Activated CD8-positive, alpha-beta memory T cell treated with anti-CD3 and anti-CD28 coated beads, Interleukin-2, amount 50 U/mL, for 1 hour (primary cell): ENCODE measurements around the gene CORO2B.
"Not testable (repeated sequence)": the region's sequence is repeated elsewhere in the genome, so short reads cannot be mapped to it uniquely, and the experiment has no call there.

Source experiments
- DNase-seq: peaks from one replicate; pipeline ENCODE4 v3.0.0-alpha.2; 2020; ENCODE audit errors: extremely low read depth

CORO2B gene

DNA sequence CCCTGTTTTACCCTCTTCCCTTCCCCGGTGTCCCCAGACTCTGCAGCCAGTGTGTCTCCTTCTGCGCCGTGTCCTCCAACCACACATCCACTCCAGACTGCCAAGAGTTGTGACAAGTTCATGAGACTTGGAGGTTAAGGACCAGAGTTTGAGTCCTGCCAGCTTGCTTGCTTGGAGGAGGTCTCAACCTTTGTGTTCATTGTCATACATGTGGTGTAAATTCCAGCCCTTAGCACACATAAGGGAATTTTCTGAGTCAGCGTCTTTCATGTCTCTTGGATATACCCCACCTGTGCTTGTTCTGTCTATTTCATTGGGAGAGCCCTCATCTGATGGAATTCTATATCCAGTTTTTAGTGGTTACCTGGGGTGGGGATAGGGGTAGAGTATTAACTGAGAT is 13.3 kb downstream of the CORO2B start:
- no peak for DNase-seq

DNA sequence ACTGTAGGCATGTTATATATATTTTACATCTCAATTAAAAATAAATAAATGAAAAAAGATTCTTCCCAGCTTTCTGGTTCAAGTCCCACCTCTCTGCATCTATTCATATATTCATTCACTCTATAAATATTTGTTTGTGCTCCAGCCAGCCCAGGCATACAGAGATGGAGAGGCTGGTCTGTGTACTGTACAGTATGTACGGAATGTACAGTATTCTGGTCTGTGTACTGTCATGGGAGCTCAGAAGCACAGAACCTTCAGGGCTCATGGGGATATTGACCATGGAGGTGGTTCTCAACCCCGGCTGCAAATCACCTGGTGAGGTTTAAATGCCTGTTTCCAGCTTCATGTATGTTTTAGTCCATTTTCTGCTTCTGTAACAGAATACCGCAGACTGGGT is 13.8 kb downstream of the CORO2B start:
- no peak for DNase-seq

DNA sequence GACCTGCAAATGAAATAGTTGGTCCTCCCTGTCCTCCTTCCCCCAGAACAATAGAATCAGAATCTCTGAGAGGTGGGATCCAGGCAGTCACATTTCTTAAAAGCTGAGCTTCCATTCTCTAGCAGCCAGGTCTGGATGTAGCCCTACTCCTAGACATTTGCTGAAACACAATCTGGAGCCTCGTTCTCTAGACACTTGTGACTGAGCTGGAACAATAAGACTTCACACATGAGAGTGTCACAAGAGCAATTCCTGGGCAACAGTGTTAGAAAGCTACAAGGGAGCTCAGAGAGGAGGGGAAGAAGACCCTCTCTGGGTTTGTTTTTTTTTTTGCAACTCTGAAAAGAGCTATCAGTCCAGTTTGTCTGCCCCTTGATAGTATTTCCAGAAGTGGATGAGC is 14.5 kb downstream of the CORO2B start:
- DNase-seq: no peak

DNA sequence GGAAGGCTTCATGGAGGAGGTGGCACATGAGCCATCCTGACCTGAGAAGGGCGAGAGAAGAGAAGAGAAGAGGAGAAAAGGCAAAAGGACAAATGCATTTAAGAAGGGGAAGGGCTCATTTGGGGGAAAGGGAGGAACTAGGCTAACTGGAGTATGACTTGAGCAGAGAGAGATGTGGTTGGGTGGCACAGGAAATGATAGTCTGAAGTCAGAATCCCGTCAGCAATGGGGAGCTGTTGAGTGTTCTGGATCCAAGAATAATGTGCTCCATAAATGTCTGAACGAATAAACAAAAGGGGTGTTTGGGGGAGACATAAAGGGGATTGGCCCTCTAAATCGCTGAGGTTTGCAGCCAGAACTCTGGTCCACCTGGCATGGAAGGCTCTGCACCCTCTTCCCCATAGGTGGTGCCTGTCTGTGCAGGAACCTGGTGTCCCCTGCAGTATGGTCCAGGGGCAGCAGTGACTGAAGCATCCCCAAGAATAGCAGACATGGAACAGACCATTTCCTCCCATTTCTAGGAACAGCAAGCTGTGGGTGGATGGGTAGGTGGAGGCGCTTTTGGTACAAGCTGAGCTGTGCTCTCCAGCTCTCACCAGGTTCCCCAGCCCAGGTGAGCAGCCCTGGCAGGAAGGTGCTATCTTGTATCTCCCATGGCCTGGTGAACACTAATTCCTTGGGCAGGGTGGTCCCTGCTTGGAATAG is 15.2 kb downstream of the CORO2B start:
- no peak for DNase-seq

DNA sequence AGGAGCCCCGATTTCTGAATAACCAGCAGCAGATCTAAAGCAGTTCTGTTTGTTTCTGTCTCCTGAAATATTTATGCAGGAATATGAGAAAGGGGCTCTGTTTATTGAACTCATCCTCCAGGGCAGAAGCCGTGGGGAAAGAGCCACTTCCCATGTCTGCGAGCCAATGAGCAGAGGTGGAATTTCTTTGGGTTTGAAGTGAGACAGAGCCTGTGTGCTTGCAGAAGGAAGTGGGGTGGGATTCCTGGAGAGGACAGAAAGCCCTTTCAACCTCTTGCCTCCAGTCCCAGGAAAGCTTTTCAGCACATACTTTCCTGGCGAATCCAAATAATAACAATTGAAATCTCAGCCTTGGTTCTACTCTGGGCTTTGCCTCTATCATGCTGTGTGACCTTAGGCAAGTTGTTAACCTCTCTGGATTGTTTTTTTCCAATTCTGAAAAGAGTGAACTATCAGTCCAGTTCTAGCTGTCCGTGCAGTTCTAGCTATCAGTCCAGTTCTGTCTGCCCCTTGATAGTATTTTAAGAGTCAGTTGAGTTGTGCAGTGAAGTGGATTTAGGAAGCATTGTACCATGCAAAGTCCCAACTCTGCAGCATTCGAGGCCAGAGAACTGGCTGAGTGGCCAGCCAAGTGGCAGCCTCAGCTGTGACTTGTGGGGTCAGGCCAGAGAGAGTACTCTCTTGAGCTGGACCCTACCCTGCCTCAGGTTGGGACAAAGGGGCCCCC is 15.9 kb downstream of the CORO2B start:
- no peak for DNase-seq

DNA sequence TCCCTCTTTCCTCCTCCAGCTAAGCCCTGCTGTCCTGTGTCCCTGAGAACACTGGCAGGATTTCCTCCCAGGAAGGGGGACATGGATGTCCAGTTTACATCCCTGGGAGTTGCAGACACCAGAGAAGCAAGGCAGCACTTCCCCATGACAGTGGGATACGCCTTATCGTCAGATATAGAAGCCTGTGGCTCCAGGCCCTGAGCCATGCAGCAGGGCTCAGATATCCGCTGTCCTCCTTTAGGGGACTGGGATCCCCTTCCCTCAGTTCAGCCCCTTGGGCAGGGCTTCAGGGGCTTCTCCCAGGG is 16.4 kb downstream of the CORO2B start:
- DNase-seq: no peak

DNA sequence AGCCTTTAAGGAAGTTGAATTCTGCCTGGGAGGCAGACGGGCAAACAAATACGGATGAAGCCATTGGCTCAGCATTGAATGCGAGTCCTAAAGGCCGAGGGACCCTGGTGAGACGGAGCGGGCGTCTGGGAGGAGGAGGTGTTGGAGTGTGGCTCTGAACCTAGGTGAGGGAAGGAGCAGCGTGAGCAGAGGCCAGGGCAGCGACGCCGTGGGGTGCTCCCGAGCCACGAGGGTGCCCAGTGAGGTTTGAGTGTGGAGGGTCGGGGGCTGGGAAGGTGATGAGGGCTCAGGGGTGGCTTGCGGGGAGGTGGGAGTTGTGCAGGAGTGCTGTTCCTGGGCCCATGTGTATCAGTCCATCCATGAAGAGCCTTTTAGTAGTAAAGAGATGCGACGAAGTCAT is 17.0 kb downstream of the CORO2B start:
- no peak for DNase-seq

DNA sequence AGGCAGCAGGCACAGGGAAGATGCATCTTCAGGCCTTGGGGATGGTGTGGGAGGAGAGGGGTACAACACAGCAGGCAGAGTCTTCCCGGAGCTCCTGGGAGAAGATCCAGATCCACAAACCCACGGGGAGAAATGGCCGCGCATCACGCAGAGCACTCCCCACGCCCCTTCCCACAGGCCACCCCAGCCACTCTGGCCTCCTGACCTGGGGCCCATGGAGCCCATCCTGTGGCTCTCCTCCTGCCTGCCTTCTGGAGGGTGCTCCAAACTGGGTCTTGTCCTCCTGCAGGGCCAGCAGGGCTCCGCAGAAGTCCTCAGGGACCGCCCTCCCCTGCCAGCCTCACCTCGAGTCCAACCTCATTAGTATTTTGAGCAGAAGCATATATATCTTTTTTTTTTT is 17.9 kb downstream of the CORO2B start:
- no peak for DNase-seq

DNA sequence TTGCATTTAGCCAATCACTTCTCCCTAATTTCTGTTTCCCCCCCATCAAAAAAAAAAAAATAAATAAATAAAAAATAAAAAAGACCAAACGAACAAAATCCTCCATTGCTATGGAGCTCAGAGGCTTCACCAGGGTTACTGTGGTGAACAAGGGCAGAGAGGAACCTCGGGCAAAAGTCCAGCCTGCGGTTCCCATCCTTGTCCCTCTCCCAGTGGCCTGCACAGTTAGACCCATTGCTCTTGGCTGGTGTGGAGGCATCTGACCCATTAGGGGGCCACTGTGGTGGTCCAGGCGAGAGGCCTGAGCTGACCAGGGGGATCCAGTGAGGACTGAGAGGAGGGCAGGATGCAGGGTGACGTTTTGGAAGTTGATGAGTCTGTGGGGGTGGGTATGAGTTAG is 18.8 kb downstream of the CORO2B start:
- no peak for DNase-seq

DNA sequence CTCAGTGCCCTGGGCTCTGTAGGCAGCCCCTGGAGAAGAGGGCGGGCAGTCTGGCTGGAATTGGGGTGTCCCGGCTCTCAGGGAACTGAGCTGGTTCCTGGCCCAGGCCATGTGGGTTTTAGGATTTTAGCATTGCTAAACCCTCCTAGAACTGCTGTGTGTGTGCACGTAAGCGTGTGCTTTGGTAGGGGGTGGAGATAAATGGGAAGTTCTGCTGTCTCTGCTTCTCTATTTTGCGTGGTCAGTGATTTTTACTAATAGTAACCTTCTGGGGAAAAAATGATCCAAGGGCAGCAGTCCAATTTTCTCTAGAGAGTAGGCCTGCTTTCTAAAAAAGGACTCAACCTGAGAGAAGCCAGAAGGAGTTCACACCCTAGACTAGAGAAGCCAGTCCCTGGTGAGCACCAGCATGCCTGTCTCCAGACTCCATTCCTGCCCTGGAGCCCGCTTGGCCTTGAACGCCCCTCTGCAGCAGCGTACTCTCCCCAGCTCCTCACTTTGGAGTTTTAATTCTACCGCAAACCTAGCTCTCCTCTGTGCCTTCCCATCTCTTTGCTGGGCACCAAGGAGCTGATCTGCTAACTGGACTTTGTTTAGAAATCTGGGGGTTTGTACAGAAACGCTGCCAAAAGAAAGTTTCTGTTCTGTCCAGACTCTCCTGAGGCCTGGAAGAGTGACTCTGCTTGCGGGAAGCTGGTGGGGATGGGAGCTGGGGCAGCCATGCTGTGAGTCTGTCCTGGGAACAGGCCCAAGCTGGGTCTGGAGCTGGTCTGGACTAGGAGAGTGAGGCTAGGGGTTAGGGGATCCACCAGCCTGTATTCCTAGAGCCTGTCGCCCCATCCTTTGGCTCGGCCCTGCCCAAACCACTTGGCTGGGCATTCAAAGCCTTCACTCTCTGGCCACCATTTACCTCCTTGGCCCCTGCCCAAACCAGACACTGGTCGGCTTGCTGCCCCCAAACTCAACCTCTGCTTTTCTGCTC is 19.7 kb downstream of the CORO2B start:
- DNase-seq: no peak

DNA sequence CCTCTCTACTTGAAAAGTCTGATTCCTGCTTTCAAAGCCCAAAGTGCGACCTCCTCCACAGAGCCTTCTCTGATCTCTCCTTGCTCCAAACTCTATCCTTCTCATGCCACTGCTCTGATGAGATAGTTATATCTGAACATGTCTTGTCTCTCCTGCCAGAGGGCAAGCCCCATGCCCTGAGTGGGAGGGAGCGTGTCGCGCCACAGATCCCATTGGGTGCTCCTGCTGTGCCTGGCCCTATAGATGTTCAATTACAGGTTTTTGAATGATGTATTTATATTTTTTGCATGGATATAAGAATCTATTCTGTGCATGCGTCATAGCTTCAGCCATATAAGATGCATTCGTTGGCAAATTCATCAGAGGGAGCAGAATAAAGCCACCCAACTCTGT is 20.4 kb downstream of the CORO2B start:
- DNase-seq: no peak

DNA sequence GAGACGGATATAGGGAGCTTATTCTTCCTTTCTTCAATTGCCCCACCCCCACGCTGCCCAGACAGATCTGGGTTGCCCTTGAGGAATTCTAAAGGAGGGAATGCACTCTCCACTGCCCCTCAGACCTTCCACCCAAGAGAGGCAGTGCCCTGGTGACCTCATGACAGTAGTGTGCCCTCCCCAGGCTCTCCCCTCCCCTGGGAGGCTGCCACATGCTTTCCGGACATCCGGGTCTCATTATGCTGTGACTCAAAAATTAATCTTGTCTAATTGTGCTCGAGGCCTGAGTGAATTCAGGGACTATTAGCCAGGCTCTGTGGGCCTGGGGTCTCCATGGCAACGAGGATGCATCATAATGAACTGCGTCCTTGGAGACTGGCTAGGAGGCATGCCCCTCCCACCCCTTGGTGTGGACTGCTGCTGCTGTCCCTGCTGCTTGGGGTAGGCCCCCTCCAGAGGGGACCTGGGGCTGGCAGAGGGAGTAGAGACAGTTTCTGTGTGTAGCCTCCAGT is 20.8 kb downstream of the CORO2B start:
- no peak for DNase-seq

DNA sequence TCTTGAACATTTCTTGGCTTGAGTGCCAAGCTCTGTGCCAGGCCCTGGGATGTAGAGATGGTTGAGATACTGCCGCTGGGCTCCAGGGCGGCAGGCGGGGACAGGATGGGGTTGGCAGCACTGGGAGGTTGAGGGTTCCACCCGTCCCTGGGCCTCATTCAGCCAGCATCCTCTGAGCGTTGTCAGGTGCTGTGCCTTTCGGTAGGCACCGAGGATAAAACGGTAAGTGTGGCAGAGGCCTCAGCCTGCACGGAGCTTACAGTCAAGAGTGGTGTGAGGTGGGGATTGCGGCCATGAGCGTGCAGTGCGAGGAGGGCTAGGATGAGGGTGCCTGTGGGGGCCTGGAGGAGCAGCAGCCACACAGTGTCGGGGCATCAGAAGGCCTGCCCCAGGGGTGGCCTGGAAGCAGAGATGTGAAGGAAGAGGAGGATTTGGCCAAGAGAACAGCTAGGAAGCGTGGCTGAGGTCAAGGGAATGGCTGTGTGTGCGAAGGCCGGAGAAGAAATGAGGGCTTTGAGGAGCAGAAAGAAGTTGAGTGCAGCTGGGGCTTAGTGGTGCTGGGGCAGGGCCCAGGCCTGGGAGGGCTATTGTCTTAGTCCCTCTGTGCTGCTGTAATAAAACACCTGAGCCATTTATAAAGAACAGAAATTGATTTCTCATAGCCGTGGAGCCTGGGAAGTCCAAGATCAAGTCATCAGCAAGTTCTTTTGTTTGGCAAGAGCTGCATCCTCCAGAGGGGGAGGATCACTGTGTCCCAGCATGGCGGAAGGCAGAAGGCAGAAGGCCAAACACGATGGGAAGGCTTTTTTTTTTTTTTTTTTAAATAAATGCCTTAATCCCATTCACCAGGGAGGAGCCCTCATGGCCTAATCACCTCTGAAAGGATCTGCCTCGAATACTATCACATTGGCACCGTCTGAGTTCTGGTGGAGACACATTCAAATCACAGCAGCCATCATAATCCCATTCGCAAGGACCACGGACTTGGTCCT is 22.7 kb downstream of the CORO2B start:
- no peak for DNase-seq

DNA sequence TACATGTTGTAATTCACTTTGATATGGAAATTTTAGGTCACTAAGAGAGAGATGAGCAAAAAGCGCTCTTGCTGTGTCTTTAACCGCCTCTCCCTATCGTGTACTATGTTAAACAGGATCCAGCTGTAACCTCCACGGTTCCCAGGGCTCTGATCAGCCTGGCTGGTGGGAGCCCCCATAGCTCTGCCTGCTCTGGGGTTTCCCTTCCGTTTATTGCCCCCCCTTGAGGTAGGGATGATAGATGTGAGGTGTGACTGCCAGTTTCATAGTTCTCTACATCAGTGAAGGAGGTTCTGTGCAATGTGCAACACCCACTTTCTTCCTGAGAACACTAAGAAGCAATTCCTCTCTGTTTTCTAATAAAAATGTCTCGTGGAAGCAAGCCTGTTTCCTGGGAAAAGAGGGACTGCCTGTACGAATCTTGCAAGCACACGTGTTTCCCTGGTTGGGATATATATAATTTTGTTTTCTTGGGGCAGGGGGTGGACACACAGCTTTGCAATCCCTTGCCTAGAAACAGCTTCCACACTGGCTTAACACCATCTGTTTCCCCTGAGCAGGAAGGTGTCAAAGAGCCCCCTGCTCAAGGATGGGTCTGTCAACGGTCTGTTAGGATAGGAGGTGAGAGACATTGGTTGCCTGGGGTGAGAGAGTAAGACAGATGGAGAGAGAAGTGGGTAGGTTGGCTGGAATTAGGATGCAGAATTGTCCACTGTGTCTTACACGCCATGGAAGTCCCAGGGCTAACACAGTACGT is 23.8 kb downstream of the CORO2B start:
- DNase-seq: no peak

DNA sequence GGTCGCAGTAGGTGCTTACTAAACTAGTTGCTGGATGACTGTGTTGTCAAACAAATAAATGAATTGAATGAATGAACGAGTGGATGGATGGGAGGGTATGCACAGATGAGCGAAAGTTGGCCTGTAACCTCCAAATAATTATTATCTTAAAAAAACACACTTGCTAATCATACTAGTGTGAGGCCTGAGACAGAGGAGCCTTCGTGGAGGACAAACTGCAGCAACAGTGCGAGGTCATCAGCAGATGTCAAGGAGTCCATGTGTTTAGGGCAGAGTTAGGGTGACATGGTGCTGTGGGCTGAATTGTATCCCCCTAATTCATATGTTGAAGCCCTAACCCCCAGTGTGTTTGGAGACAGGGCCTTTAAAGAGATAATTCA is 24.4 kb downstream of the CORO2B start:
- no peak for DNase-seq

DNA sequence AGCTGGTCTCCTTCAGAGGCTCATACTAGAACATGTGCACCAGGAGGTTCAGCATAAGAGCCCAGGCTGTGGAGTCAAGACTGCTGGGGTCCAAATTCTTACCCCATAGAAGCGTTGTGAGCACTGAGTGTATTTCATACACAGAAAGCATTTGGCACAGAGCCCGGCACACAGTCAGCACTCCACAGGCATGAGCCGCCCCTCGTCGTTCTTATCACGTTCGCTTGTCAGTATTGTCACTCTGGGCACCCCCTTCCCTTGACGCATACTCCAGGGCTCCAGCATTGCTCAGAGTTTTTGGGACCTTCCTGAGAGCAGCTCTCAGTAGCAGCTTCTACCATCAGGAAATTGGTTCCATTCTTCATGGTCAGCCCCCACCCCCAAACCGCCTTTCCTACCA is 25.2 kb downstream of the CORO2B start:
- DNase-seq: no peak

DNA sequence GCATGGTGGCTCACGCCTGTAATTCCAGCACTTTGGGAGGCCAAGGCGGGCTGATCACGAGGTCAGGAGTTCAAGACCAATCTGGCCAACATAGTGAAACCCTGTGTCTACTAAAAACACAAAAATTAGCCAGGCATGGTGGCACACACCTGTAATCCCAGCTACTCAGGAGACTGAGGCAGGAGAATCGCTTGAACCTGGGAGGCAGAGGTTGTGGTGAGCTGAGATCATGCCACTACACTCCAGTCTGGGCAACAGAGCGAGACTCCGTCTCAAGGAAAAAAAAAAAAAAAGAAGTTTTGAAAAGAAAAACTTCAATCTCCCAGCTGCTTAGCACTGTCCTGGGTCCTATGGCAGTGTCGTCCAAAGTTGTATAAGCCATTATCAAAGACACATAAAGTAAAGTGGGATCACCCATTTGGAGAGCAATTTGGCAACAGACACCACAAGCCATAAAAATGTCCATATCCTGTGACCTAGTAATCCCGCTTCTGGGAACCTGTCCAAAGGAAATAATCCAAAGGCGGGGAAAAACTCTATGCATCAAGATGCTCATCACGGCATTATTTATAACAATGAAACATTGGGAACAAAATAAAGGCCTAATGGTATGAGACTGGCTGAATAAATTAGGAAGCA is 26.2 kb downstream of the CORO2B start:
- not testable (repeated sequence) for DNase-seq

DNA sequence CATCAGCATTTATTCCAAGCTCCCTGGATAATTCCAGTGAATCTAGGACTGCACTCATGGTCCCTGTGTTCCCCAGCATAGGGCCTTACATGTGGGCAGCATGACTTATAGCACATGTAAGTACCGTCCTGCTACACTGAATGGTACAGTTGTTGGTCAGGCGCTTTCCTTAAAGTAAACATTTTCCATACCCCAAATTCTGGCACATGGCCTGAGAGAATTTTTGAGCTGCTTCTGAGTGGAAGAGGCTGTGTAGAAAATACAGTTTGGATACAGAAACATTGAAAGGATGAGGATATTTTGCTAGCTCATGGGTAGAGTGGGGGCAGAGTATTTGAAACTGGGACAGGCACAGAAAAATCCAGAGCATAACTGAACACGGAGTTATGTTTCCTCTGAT is 27.6 kb downstream of the CORO2B start:
- DNase-seq: no peak

DNA sequence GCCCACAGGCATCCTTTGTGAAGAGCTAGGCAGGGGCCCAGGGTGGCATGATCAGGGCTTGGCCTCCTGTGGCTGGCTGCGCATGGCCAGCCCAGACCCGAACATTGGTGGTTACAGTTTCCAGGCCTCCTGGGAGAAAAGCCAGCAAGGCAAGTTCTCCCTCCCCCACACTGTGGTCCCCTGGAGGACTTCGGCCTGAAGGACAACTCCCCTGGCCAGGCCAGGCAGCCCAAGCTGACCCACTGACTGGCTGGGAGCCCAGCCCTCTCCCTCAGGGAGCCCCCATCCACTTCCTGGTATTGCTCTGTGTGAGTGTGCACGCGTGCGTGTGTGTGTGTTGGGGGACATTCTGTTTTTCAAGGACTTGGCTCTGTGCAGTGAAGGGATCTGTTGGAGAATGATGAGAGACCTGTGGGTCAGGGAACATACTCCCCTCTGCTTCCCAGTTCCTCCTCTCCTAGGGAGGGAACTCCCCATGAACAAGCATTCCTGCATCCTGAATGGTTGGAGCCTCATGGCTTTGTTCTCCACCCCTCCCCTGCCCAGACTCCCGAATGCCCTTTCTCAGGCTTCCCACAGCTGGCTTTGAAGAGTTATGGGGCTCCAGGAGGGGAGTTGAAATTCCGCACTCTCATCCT is 29.5 kb downstream of the CORO2B start:
- DNase-seq: no peak

DNA sequence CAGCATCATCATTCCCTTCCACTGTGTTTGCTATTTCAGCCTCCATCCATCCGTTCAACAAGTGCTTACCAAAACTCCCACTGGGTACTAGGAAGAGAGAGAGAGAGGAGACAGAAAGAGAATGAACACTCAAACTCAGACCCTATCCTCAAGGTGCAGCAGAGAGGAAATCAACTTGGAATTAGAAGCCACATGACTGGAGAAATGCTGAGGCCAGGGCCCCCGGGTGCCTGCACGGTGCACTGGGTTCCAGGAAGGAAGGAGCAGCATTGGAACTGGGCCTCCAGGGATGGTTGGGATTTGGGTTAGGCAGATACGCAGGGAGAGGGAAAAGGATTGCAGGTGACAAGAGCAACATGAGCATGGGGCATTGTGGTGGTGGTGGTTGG is 30.0 kb downstream of the CORO2B start:
- no peak for DNase-seq
